Panc1 (cell line): Measurements from ENCODE around the gene KRT82.

ENCODE experiments used
- CTCF ChIP-seq: fragments of 450-650 bp; IDR thresholded peaks from 2 replicates; pipeline ENCODE4 v1.5.1; 2017; ENCODE audit warnings: mild to moderate bottlenecking
- REST ChIP-seq, 2 experiments: IDR thresholded peaks; 2 replicates each; pipeline ENCODE4 v1.6.1; 2011 to 2012; ENCODE audit warnings: low read depth in 2 of 2, control low read depth in 1 of 2, low read length in 1 of 2, mild to moderate bottlenecking in 1 of 2, moderate library complexity in 1 of 2; ENCODE audit not compliant: insufficient read depth in 1 of 2
- SIN3A ChIP-seq: IDR thresholded peaks from 2 replicates; pipeline ENCODE4 v1.6.1; 2012; ENCODE audit warnings: low read depth, mild to moderate bottlenecking, low read length, moderate library complexity, borderline replicate concordance; ENCODE audit not compliant: insufficient read depth
- TCF7L2 ChIP-seq: IDR thresholded peaks from 2 replicates; pipeline ENCODE4 v1.6.1; 2011; ENCODE audit warnings: mild to moderate bottlenecking, low read depth, low read length, inconsistent platforms

GRCh38 chr12:52380271-52380694, 25.9 kb downstream of the KRT82 start:
- peak; percentile 88 for TF ChIP-seq CTCF
- no peak for TF ChIP-seq REST (IDR thresholded peaks at IDR 0.05; ENCODE audit: insufficient read depth in 1 of 2, low read depth in 2 of 2, low read length in 1 of 2)
- no peak for TF ChIP-seq TCF7L2
- TF ChIP-seq SIN3A, result no peak
